ENCODE data around the gene RPL35A.
A peak's percentile ranks its signal among the peaks of the same experiment; 100 is the strongest.
"Not testable (repeated sequence)": the region's sequence is repeated elsewhere in the genome, so short reads cannot be mapped to it uniquely, and the experiment has no call there.

RPL35A gene

GRCh38 chr3:197949778-197950676 is at the start of gene RPL35A:
RPL35A (plus strand) TSS chr3:197950190; CDS start chr3:197950968, 778 bp downstream.
- DNase-seq (ENCODE audit: low spot score), result peak; percentile 93

GRCh38 chr3:197901626-197902025 is 48.4 kb upstream of the RPL35A start:
- no peak for DNase-seq (ENCODE audit: low spot score)

GRCh38 chr3:197906023-197906849 is 43.8 kb upstream of the RPL35A start:
- DNase-seq (ENCODE audit: low spot score), result peak; percentile 80

- DNase-seq (ENCODE audit: low spot score), result no peak
Measured at GRCh38 chr3:197906850-197907187, 43.2 kb upstream of the RPL35A start.

- DNase-seq (ENCODE audit: low spot score), result no peak
Measured at GRCh38 chr3:197907196-197907595, 42.8 kb upstream of the RPL35A start.

- not testable (repeated sequence) for DNase-seq (ENCODE audit: low spot score)
Measured at GRCh38 chr3:197908550-197908949, 41.4 kb upstream of the RPL35A start.

- no peak for DNase-seq (ENCODE audit: low spot score)
Measured at GRCh38 chr3:197908957-197909701, 40.9 kb upstream of the RPL35A start.

GRCh38 chr3:197912741-197913476 is 37.1 kb upstream of the RPL35A start:
- DNase-seq (ENCODE audit: low spot score), result no peak

- DNase-seq (ENCODE audit: low spot score), result no peak
Measured at GRCh38 chr3:197913641-197914380, 36.2 kb upstream of the RPL35A start.

- not testable (repeated sequence) for DNase-seq (ENCODE audit: low spot score)
Measured at GRCh38 chr3:197921429-197922275, 28.3 kb upstream of the RPL35A start.

GRCh38 chr3:197926418-197926817 is 23.6 kb upstream of the RPL35A start:
- DNase-seq (ENCODE audit: low spot score), result no peak

- DNase-seq (ENCODE audit: low spot score), result not testable (repeated sequence)
Measured at GRCh38 chr3:197927578-197927977, 22.4 kb upstream of the RPL35A start.

- no peak for DNase-seq (ENCODE audit: low spot score)
Measured at GRCh38 chr3:197936819-197937384, 13.1 kb upstream of the RPL35A start.

GRCh38 chr3:197940745-197941384 is 9.1 kb upstream of the RPL35A start:
- no peak for DNase-seq (ENCODE audit: low spot score)

- peak; percentile 60 for DNase-seq (ENCODE audit: low spot score)
Measured at GRCh38 chr3:197942956-197943556, 6.9 kb upstream of the RPL35A start.

GRCh38 chr3:197949191-197949777 is 706 bp upstream of the RPL35A start:
- no peak for DNase-seq (ENCODE audit: low spot score)

GRCh38 chr3:197950677-197951061 is 679 bp downstream of the RPL35A start:
- no peak for DNase-seq (ENCODE audit: low spot score)

- DNase-seq (ENCODE audit: low spot score), result no peak
Measured at GRCh38 chr3:197951392-197951990, 1.5 kb downstream of the RPL35A start.

All from COLO829 (cell line).